ENCODE results near the gene PTPN14. TPM values are rescaled to one million over a fixed set of nuclear protein-coding genes. Genes with fewer than 3 reads are reported as not detected.
"Not testable (repeated sequence)": the region's sequence is repeated elsewhere in the genome, so short reads cannot be mapped to it uniquely, and the experiment has no call there.

Gene PTPN14
- total RNA-seq, 2 donors from 2014 or later: 9.8 to 11.8 TPM

DNA sequence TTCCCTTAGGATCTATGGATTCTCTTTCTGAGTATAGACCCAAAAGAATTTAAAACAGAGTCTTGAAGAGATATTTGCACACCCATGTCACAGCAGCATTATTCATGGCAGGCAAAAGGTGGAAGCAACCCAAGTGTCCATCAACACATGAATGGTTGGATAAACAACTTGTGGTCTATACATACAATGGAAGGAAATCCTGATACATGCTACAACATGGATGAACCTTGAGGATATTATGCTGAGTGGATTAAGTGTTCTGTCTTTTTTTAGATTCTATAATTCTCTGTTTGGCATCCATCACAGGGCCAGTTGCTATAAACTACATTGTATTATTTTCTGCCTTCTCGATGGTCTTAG is 39.8 kb downstream of the PTPN14 start:
- Histone ChIP-seq H3K9me3 (no peaks in the 10 kb centered on the region), H3K27ac (no peak overlapping the region), H3K36me3 (no peaks in the 10 kb centered on the region), H3K4me3 (no peak overlapping the region), H3K27me3 (no peaks in the 10 kb centered on the region), H3K9ac (ENCODE audit: low read depth in 2 of 2, low read length in 2 of 2) (no peak overlapping the region), H3K4me1 (no peaks in the 10 kb centered on the region)
- intact Hi-C loops (cut with DNase I): no loop called here
- DNase-seq: no peak
- TF ChIP-seq, protein P1, sequence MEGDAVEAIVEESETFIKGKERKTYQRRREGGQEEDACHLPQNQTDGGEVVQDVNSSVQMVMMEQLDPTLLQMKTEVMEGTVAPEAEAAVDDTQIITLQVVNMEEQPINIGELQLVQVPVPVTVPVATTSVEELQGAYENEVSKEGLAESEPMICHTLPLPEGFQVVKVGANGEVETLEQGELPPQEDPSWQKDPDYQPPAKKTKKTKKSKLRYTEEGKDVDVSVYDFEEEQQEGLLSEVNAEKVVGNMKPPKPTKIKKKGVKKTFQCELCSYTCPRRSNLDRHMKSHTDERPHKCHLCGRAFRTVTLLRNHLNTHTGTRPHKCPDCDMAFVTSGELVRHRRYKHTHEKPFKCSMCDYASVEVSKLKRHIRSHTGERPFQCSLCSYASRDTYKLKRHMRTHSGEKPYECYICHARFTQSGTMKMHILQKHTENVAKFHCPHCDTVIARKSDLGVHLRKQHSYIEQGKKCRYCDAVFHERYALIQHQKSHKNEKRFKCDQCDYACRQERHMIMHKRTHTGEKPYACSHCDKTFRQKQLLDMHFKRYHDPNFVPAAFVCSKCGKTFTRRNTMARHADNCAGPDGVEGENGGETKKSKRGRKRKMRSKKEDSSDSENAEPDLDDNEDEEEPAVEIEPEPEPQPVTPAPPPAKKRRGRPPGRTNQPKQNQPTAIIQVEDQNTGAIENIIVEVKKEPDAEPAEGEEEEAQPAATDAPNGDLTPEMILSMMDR (IDR thresholded peaks at IDR 0.05): no peak

DNA sequence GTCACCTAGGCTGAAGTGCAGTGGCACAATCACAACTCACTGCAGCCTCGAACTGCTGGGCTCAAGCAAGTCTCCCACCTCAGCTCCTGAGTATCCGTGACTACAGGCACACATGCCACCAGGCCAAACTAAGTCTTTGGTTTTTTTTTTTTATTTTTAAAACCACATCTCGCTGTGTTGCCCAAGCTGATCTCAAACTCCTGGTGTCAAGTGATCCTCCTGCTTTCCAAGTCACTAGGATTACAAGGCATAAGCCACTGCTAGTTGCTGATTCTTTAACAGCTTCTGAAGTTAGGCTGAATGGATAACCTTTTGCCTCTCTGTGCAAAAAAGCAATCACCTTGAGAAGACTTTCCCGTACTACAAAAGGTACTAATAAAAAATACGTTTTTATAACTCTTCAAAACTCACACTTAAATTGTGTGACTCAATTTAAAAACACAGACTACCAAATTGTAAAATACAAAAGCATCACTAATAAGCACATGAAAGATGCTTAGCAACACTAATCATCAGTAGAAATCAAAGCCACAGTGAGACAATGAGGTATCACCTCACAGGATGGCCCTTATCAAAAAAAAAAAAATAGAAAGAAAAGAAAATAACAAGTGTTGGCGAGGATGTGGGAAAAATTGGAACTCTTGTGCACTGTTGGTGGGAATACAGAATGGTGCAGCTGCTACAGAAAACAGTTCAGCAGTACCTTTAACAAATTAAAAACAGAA is 40.3 kb downstream of the PTPN14 start:
- H3K36me3 ChIP-seq: no peaks in the 10 kb centered on the region
- no peaks in the 10 kb centered on the region for H3K4me1 ChIP-seq
- no peak overlapping the region for H3K27ac ChIP-seq
- no peaks in the 10 kb centered on the region for H3K27me3 ChIP-seq
- DNase-seq: no peak
- intact Hi-C loops (cut with DNase I): no loop called here
- no peak overlapping the region for H3K9ac ChIP-seq (ENCODE audit: low read depth in 2 of 2, low read length in 2 of 2)
- no peak overlapping the region for H3K4me3 ChIP-seq
- H3K9me3 ChIP-seq: no peaks in the 10 kb centered on the region
- TF ChIP-seq, protein P1 (IDR thresholded peaks at IDR 0.05): no peak

DNA sequence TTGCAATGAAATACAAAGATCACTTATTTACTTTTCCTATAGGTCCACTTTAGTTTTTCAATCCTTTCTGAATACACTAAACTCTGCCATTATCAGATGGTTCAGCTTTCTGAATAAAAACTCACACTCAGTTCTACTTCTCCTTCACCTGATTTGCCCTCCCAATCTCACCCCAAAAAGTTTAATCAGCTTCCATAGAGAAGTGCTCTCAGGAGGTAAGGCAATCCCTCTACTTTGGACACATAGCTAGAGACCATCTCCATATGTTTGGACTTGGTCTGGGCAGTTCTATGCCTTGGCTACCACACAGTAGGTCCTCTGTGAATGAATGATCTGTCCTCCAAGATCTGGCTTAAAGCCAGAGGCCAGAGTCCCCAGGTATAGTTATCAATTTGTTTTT is 40.9 kb downstream of the PTPN14 start:
- H3K27ac ChIP-seq: no peak overlapping the region
- no peak overlapping the region for H3K9ac ChIP-seq (ENCODE audit: low read depth in 2 of 2, low read length in 2 of 2)
- H3K36me3 ChIP-seq: no peaks in the 10 kb centered on the region
- H3K9me3 ChIP-seq: no peaks in the 10 kb centered on the region
- intact Hi-C loops (cut with DNase I): no loop called here
- DNase-seq: no peak
- TF ChIP-seq, protein P1 (IDR thresholded peaks at IDR 0.05): no peak
- H3K4me3 ChIP-seq: no peak overlapping the region
- no peaks in the 10 kb centered on the region for H3K4me1 ChIP-seq
- H3K27me3 ChIP-seq: no peaks in the 10 kb centered on the region

DNA sequence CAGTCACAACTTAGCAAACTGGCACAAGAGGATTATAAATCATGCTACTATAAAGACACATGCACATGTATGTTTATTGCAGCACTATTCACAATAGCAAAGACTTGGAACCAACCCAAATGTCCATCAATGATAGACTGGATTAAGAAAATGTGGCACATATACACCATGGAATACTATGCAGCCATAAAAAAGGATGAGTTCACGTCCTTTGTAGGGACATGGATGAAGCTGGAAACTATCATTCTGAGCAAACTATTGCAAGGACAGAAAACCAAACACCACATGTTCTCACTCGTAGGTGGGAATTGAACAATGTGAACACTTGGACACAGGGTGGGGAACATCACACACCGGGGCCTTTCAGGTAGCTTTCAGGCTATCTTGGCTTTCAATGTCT is 41.8 kb downstream of the PTPN14 start:
- H3K9me3 ChIP-seq; DNase-seq; intact Hi-C loops (cut with DNase I); H3K4me3 ChIP-seq; H3K9ac ChIP-seq (ENCODE audit: low read depth in 2 of 2, low read length in 2 of 2); H3K27me3 ChIP-seq; H3K4me1 ChIP-seq; H3K36me3 ChIP-seq; H3K27ac ChIP-seq: not testable (repeated sequence)

GRCh38 chr1:214506972-214507431 is 44.4 kb downstream of the PTPN14 start:
- H3K9me3 ChIP-seq: no peaks in the 10 kb centered on the region
- no peak overlapping the region for H3K4me3 ChIP-seq
- H3K4me1 ChIP-seq: no peaks in the 10 kb centered on the region
- TF ChIP-seq, protein P1 (IDR thresholded peaks at IDR 0.05): no peak
- no peak overlapping the region for H3K9ac ChIP-seq (ENCODE audit: low read depth in 2 of 2, low read length in 2 of 2)
- no peaks in the 10 kb centered on the region for H3K36me3 ChIP-seq
- intact Hi-C loops (cut with DNase I): no loop called here
- no peaks in the 10 kb centered on the region for H3K27me3 ChIP-seq
- H3K27ac ChIP-seq: no peak overlapping the region
- peak; percentile 80 for DNase-seq

DNA sequence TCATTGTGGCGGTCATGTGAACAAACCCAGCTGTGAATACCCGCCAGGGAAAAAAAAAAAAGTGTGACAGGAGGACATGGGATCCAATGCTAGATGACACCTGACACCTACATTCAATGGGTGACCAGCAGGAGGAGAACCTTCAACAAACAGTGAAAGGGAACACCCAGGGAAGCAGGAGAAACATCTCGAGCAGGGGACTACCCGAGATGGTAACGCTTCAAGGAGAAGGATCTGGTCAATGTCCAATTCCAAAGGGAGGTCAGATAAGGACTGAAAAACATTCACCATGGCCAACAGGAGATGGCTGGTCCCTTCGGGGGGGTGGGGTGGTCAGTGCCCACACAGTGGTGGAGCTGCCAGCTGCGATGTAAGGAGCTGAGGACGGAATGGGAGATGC is 46.3 kb downstream of the PTPN14 start:
- intact Hi-C loops (cut with DNase I): no loop called here
- H3K36me3 ChIP-seq: no peaks in the 10 kb centered on the region
- no peak for DNase-seq
- H3K4me3 ChIP-seq: no peak overlapping the region
- no peaks in the 10 kb centered on the region for H3K9me3 ChIP-seq
- no peaks in the 10 kb centered on the region for H3K4me1 ChIP-seq
- no peak overlapping the region for H3K9ac ChIP-seq (ENCODE audit: low read depth in 2 of 2, low read length in 2 of 2)
- no peaks in the 10 kb centered on the region for H3K27me3 ChIP-seq
- H3K27ac ChIP-seq: no peak overlapping the region
- TF ChIP-seq, protein P1 (IDR thresholded peaks at IDR 0.05): no peak
